SK-N-MC (cell line): ENCODE results near the gene P2RY4.

Experiments used
- EZH2 ChIP-seq: fragments of 200-600 bp; sonication (generic); IDR thresholded peaks from one replicate; pipeline ENCODE4 v1.6.1; 2017; ENCODE audit warnings: antibody characterized with exemption
- FOXP2 ChIP-seq: optimal IDR thresholded peaks from 2 replicates; pipeline ENCODE3; 2011; ENCODE audit warnings: mild to moderate bottlenecking, moderate library complexity; ENCODE audit not compliant: insufficient read depth; ENCODE audit errors: extremely low read length, control extremely low read depth
- POLR2AphosphoS5 ChIP-seq: IDR thresholded peaks from 2 replicates; pipeline ENCODE4 v1.6.1; 2012; ENCODE audit warnings: mild to moderate bottlenecking, low read depth, low read length, borderline replicate concordance

DNA sequence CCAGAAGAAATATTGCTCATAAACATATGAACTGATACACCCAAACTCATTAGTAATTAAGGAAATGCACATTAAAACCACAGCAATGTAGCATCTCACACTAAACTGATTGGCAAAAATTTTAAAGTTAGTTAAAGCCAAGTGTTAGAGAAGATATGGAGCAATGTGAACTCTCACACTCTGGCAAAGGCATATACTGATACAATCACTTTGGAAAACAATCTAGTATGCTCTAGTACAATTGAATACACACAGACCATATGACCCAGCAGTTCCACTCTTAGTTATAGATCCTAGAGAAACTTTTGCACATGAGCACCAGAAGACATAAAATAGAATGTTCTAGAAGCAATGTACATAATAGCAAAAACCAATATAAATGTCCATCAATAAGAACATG is 34.0 kb downstream of the P2RY4 start:
- no peak for TF ChIP-seq EZH2
- no peak for TF ChIP-seq POLR2AphosphoS5
- TF ChIP-seq FOXP2, result no peak
